ENCODE measurements around the gene ROR1.

ROR1 gene

DNA sequence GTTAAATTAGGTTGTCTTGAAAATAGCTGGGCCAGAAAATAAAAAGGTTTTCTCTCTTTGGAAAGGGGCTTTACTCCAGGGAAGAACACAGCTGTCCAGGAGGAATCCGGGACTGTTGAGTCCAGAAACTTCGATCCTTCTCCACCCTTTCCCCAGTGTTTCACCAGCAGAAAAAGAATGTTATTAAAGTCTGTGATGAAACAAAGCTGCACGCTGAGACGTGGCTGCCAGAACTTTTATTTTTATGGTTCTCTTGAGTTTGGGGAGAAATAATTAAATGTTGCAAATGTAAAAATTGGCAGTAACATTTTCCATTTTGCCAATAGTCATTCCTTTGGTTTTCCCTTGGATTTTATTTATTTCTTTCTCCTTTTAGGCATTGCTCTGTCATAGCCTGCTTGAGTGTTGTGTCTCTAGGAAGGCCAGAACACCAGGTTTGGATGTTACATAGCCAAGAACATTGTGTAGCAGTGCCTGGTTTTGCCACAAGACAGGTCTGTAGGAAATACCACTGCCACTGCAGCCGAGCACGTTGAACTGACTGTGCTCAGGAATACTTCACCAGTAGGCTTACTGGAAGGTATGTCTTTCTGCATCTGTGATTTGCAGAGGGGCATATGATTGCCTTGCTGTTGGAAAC is 87.4 kb downstream of the ROR1 start:
- DNase-seq = no peak

DNA sequence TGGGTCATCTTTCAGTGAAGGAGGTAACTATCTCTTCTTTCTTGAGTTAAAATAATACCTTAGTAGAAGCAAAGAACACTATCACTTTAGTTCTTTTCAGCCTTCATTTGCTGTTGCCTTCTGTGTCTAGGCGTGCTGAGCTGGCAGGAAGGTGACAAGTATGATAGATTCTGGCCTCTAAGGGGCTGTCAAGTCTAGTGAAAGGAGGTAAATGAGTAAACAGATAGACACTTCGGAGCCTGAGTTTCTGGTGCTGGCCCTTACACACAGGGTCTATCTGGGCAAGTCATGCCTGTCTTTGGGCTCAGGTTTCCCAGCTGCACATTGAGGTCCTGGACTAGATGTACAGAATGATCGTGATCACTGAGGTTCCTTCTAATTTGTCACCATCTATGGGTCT is 89.3 kb downstream of the ROR1 start:
- DNase-seq = no peak

DNA sequence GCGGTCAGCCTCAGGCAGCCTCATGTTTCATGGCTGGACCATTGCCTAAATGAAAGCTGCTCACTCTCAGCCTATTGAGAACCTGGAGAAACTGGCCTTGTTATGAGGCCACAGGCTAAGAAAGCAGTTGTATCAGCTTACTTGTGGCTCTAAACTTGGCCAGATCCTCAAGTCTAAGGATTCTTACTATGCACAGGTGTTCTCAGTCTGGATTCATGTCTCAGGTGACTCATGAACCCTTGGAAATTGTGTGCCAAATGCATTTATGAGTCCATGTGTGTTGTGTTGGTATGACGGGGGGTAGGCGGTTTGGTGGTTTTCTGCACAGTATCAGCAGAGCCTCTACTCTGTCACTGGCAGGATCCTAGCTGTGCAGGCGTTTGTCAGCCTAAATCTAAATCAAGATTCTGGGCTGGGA is 90.4 kb downstream of the ROR1 start:
- no peak for DNase-seq

DNA sequence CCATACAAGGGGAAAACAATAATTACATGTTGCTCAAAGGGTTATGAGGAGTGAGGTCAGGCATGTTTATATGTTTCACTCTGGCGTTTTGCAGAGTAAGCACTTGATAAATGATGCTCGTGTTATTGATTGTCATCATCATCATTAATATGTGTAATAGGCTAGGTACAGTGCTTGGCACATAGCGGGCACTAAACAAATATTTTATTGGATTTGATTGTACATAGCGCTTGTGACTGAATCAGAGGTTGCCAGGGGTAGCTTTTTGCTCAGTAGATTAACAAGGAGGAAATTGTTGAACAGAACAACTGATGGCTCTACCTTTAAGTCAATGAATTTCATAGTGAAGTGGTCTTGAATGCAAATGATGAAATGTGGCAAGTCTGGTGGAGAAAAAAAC is 91.7 kb downstream of the ROR1 start:
- DNase-seq = no peak

DNA sequence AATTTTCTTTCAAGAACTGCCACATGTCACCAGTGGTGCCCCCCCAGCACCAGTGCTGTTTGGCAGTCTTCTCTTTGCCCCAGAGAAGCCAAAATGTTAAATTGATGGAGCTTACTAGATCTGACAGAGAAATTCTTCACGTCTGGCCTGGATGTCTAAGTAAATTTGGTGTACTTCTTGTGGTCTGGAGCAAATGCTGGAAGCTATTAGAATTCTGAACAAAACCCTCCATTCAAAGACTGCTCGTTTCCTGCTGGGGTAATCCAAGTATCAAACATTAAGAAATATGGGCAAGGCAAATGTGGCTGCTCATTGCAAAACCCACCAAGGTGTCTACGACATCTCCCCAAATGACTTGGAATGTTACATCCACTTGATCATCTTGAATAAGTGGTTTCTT is 92.3 kb downstream of the ROR1 start:
- DNase-seq = no peak

DNA sequence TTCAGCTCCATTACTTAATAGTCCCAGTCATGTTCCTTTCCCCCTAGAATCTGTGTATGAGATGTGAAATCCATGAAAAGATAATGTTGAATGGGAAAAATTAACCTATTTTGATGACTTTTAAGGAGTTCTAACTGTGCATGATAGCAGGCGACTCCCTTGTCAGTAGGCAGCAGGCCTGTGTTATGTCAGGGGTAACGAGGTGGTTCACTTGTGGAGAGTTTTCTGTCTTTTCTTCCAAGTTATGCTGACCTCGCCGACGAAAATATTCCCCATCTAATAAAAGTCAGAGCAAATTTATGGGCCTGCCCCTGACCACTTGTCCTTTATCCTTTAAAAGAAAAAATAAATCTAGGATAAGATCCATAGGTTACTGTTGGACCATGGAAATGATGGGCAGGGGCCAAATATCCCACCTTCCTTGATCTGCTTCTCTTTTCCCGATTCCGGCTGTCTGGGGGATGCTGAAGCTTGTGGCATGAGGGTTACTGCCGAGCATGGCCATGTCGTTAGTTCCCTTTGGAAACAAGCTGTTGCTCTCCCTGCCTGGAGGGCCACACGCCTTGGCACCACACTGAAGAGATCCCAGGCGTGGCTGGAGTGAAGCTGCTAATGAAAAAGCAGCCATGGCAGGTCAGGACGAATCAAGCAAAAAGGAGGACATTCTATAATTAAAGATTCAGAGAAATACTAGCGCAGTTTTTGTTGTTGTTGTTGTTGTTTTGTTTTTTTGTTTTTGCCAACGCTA is 93.8 kb downstream of the ROR1 start:
- DNase-seq = no peak

DNA sequence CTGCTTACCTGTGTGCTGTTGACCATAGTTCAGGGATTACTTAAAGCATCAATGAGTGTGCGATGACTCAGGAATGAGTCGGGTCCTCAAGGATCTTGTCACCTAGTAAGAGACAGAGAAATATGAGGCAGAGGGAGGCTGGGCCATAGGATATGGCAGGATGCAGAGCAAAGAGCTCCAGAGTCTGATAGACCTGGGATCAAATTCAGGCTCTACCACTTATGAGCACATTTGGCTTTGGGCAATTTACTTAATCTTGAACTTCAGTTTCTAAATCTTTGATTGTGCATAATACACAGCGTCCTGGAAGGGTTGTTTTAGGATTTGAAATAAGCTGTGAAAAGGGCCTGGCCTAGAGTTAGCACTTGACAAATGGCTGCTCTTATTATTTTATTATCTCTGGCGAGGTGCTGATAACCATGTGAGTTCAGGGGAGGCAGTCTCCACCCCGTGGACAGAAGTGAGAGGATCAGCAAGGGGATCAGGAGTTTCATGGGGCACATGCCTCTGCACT is 94.5 kb downstream of the ROR1 start:
- no peak for DNase-seq

DNA sequence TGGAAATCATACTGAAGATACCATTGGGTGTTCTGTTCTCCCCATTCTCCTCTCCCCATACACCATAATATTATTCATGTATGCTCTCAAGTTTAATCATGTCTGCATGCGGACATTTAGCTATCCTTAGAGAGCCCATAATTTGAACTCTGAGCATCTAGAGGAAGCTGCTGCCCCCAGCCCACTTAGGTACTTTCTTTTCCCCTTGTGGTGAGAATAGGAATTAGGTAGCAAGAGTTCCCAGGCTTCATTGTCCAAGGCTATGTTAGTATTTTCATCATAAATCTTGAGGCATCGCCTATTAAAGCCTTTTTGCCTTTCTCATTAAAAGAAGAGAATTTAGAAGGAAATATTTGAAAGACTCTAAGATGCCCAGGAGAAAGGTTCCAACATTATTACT is 96.3 kb downstream of the ROR1 start:
- no peak for DNase-seq

DNA sequence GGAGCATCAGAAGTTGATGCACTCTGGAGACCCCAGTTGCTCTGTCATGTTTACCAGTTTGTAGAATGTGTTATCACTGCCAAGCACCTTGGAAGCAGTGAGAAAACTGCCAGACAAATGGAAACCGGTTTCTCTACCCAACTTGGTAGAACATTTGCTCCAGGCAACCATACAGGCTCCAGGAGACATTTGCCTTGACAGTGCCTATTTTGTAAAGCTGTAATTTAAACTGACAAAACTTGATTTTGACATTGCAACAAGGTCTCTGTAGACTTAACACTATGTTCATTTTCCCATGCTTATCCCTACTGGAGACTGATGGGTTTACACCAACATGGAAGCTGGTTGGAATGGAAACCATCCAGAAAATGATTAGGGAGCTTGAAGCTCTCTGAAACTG is 97.6 kb downstream of the ROR1 start:
- no peak for DNase-seq

DNA sequence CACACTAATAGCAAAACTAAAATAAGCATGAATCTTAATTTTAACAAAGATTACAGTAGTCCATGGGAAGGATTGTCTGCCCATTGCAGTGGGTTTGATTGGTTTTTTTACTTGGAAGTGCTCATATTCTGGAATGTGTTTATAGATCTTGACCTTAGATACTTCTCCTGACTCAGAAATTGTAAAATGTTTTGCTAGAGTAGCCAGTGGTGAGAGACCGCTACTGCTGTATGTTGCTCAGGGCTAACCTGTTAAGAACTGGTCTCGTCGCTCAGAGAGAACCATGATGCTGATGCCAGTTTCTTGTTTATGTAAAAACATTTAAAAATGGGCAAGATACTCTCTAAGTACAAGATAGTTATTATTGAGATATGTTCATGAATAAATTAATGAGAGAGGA is 99.9 kb downstream of the ROR1 start:
- no peak for DNase-seq

DNA sequence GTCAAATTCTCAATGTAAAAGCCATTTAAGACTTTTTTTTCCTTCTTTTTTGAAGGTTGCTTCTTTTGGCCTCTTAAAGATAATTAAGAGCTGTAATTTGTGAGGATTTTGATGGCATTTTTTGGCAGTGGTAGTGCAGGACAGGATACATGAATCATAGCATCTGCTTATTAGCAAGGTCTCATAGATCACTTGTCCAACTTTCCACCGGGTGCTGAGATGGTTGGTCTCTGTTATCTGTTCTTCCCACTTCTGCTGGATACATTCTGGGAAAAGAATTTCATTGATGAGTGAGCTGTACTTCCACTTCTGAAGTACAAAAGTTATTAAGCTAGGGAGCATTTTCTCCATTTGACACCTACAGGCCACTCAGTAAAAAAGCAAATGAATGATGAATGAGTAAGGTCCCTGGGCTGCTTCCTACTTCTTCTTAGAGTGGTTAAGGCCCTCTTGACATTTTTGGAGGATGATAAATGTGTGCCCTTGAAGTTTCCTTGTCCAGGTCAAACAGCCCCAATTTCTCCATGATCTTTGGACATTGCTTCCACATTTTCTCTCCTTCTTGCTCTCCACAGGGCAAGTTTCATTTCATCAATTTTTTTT is 100.6 kb downstream of the ROR1 start:
- DNase-seq = no peak

DNA sequence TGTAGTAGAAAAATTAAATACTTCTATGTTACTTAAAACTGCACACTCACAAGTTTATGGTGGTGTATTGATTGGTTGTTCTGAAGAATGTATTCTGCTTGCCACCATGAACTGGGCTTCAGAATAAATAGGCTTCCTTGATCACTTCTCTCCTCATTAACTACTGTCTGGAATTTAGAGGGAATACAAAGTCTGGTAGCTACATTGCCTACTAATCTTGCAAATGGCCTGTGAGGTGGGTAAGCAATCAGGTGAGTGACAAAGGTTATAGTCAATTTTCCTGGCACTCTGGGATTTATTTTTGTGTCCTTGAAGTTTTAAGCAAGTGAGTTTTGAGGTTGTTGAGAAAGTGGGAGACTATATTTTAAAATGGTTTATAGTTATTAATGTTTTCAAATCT is 101.8 kb downstream of the ROR1 start:
- no peak for DNase-seq

DNA sequence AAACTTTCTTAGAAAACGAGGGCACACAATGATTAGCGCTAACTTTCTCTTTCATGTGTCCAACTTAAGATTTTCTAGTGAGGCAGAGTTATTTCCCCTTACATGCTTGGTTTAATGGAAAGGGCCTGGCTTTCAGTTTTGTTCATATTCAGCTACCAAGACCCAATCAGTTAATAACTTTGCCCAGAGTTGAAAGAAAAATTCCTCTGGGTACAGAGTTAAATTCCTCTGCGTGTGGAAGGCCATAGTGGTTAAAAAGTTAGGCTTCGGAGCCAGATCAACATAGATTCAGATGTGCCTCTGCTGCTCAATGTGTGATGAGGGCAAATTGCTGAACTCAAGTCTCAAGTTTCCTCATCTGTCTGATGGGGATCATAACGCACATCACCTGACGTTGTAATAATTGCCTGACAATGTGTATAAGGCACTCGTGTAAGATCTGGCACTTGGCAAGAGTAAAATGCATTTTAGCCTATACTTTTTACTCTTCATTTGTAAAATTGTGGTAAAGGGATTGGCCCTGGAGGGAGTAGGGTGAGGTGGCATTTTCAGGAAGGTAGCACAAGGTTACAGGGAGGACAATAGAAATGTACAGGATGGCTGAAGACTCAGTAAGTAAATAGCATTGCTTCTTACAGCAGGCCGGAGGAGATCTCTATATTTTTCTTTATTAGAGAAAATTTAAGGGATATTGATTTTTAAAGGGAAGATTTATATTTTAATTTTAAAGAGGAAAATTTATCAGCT is 103.4 kb downstream of the ROR1 start:
- DNase-seq = no peak

DNA sequence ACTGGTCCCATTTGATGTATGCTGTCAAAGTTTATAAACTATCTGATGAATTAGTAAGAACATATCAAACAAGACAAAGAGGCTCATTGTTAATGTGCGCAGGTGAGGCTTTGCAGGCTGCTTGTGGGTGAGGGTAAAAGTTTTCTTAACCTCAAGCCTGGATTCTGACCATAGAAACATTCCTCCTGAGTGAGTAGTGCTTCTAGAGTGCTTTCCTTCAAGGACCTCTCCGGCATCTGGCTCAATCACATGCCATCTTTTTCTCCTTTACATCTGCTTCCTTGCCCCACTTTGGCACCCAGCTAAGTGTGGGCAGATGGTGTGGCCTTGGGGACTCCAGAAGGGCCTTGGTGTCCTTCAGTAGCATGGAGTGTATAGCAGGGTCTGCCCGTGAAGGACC is 104.0 kb downstream of the ROR1 start:
- no peak for DNase-seq

DNA sequence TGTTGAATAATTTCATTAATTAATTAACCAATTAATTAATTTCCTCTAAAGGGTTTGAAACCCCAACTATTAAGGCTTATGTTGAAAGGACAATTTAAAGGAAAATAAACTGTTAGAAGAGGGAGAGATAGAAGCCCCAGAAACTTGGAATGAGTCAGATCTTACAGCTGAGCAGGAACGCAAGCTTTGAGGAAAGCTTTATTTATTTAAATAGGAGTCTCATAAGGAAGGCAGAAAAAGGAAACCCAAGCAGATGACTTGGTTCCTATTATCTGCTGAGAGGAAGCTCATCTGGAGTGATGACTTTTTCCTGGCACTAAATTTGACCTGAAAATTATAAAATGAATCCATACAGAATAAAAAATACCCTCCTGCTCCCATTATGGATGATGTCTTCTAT is 105.1 kb downstream of the ROR1 start:
- no peak for DNase-seq

DNA sequence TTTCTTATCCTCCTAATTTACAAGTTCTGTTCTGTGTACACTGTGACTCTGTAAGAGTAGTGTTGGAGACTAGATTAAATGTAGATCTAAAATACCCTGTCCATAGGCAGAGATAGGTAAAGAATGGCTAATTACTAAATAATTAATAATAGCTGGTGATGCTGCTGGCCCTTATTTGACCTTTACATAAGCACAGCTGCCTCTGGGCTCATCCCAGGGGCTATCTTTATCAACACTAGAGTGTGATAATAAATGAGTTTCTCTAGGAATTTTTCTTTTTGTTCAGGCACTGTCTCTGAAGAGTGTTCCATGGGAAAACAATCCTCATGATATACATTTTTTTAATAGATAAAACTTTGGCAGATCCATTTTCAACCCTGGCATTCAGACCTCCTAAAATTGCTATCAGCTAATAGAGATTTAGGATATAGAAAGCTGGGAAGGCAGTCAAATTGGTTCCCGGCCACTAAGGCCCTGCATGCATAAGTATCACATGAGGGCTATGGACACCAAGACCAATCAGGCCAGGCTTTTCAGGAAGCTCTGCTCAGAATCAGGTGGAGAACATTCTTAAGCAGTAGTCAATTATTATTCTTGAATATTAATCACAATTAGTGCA is 107.2 kb downstream of the ROR1 start:
- DNase-seq = no peak

DNA sequence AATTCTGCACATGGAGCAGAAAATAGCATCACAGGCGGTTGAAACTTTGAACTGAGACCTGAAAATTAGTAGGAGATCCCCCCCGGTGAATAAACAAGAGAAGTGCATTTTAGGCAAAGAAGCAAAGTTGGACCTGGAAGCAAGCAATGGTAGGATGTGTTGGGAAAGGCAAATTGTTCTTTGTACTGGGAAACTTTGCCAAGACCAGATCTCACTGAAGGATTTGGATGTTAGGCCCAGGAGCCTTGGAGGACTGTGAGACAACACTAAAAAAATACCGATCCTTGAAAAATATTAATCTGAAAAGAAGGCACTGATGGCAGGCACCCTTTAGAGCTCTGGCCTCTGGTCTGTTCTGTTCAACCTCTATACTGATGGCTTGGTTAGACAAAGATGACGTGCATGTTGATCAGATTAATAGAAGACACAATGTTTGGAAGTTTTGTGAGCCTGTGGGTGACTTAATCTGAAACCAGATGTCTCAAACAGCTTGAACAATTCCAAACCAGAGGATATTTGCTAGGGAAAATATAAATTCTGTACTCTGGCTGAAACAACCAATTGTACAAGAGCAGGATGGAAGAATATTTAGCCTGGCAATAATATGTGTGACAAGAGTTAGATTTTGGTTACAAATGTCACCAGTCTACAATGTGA is 108.4 kb downstream of the ROR1 start:
- no peak for DNase-seq

DNA sequence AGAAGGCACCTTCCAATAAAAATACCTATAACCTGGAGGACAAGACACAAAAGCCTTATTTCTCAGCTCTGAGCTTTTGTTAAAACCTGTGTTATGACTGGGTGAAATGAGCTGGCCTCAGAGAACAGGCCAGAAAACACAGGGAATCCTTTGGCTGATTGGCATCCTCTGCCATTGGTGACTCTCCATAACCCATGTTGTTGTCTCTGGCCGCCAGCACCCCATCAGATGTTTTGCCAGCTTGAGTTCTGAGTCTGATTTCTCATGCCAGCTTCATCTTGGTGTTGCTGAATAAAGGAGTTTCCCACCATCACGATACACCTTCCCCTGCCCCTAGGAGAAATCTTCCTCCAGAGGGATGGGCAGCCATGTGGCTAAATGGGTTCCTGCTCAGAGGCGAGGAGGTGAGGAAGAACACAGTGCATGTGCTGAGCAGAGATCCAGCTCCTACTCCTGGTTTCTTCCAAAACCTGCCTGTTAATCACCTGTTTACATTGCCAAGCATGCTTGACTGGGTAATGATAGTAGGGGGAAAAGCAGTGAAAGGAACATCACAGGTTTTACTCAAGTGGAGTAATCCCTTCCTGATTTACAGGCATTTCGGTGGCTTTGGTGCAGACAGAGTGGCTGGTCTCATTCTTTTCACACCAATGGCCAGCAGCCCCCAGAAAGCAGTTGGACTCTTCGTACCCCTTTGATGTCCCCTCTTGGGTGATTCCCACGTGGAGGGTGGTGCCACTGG is 109.8 kb downstream of the ROR1 start:
- no peak for DNase-seq

DNA sequence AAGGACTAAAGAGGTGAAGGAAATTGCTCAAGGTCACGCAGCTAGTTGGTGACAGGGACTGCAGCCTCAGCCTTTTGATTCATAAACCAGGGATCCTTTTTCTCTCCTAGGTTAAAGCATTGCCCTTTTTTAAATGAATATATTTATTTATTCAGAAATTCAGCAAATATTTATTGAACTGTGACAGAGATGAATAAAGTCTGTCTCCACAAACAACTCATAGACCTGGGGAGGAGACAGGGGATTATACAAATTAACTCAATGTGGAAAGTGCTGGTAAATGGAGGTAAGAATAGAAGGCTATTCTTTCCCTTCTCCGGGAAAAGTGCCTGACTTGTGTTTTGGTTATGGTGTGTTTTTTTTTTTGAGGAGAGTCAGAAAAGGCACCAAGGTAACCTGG is 110.7 kb downstream of the ROR1 start:
- no peak for DNase-seq

DNA sequence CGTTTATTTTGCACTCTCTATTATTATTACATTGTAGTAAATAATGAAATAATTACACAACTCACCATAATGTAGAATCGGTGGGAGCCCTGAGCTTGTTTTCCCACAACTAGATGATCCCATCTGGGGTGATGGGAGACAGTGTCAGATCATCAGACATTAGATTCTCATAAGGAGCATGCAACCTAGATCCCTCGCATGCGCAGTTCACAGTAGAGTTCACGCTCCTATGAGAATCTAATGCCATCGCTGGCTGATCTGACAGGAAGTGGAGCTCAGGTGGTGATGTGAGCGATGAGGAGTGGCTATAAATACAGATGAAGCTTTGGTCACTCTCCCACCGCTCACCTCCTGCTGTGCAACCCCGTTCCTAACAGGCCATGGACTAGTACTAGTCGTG is 112.1 kb downstream of the ROR1 start:
- DNase-seq = no peak

DNA sequence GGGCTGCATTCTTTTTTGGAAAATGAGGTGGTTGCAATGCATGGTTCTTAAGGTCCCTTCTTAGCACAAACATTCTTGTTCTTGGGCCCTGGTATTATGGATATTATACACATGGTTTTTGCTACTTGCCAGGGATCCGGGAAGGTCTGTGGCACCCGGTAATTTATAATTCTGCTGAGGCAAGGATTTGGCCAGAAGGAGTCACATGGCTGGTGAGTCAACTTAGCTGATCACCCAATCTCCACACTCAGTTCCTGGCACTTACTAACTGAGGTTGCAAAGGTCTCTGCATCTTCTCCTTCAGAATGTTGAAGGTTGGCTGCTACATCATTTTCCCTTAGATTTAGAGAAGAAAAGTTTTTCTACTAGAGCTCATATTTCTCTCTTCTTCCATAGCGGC is 112.5 kb downstream of the ROR1 start:
- DNase-seq = no peak

DNA sequence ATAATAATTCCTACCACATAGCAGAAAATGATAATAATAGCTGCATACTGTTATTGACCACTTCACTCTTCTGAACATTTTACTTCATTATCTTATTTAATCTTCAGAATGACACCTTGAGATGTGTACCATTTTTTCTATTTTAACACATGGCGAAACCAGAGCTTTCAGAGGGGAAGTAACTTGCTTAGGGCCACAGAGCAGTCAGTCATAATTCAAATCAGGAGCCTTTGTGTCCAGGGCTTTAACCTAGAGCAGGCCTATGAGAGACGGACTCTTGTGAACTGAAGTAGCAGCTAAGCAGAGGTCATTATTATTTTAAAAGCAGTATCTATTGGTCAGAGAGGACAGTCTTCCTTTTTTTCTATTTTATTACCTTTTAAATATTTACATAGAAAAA is 114.0 kb downstream of the ROR1 start:
- DNase-seq = no peak

Data from NCI-H1694 (cell line).